HAP-1 (cell line): ENCODE measurements around the gene AHDC1.

Source experiments
- DNase-seq, 2 experiments: peaks; one replicate each; pipeline ENCODE4 v3.0.0-alpha.2; 2016 to 2020; ENCODE audit warnings: low spot score in 2 of 2
- H3K27me3 ChIP-seq: fragments of 250-450 bp; sonication (Bioruptor Pico); 2 replicates; pipeline ENCODE4 v1.5.1; 2020; ENCODE audit warnings: low read depth, mild to moderate bottlenecking, moderate library complexity
- H3K36me3 ChIP-seq: fragments of 250-450 bp; sonication (Bioruptor Pico); replicated peaks from 2 replicates; pipeline ENCODE4 v1.5.1; 2020; ENCODE audit warnings: mild to moderate bottlenecking
- H3K4me1 ChIP-seq: fragments of 250-450 bp; sonication (Bioruptor Pico); 2 replicates; pipeline ENCODE4 v1.5.1; 2020; ENCODE audit warnings: mild to moderate bottlenecking
- H3K4me3 ChIP-seq: fragments of 250-450 bp; sonication (Bioruptor Pico); 2 replicates; pipeline ENCODE4 v1.5.1; 2020; ENCODE audit warnings: mild to moderate bottlenecking, moderate library complexity
- H3K9me3 ChIP-seq: fragments of 250-450 bp; sonication (Bioruptor Pico); 2 replicates; pipeline ENCODE4 v1.5.1; 2020; ENCODE audit warnings: mild to moderate bottlenecking, moderate library complexity
- in situ Hi-C: fragments of 300-500 bp; cut with MboI; formaldehyde crosslinking; loops from 3 replicates; pipeline ENCODE4 v1.14.3; 2020; ENCODE audit warnings: low sequenced_read_pairs, inconsistent platforms, mixed read lengths

Gene AHDC1

GRCh38 chr1:27568300-27569087 lies 35.5 kb downstream of the AHDC1 start:
- no peaks in the 10 kb centered on the region for H3K27me3 ChIP-seq
- no peaks in the 10 kb centered on the region for H3K36me3 ChIP-seq
- DNase-seq, result peak; percentile 94 to 99
- H3K9me3 ChIP-seq, result no peaks in the 10 kb centered on the region
- in situ Hi-C loops, result no loop called here
- peaks cover 5% of the 10 kb centered on the region for H3K4me1 ChIP-seq
- peak overlapping the region; percentile 13; the same call in 1 of the 2 replicates for H3K4me3 ChIP-seq

GRCh38 chr1:27567971-27568299 lies 36.0 kb downstream of the AHDC1 start:
- Histone ChIP-seq H3K9me3 (no peaks in the 10 kb centered on the region), H3K36me3 (no peaks in the 10 kb centered on the region), H3K4me1 (peaks cover 5% of the 10 kb centered on the region), H3K4me3 (0 out of 2 replicates have a peak overlapping the region, but pooled peaks have one; percentile 1), H3K27me3 (no peaks in the 10 kb centered on the region)
- in situ Hi-C loops, result no loop called here
- no peak for DNase-seq

- no peaks in the 10 kb centered on the region for H3K27me3 ChIP-seq
- H3K4me1 ChIP-seq, result peaks cover 5% of the 10 kb centered on the region
- H3K36me3 ChIP-seq, result no peaks in the 10 kb centered on the region
- H3K4me3 ChIP-seq, result no peak overlapping the region
- in situ Hi-C loops, result no loop called here
- H3K9me3 ChIP-seq, result no peaks in the 10 kb centered on the region
- DNase-seq, result no peak
Observed at GRCh38 chr1:27567146-27567526, 36.8 kb downstream of the AHDC1 start.

- Histone ChIP-seq H3K4me3 (no peak overlapping the region), H3K36me3 (no peaks in the 10 kb centered on the region), H3K4me1 (peaks cover 5% of the 10 kb centered on the region), H3K27me3 (no peaks in the 10 kb centered on the region), H3K9me3 (no peaks in the 10 kb centered on the region)
- in situ Hi-C loops, result no loop called here
- no peak for DNase-seq
Observed at GRCh38 chr1:27566462-27567145, 37.3 kb downstream of the AHDC1 start.

- Histone ChIP-seq H3K36me3 (no peaks in the 10 kb centered on the region), H3K27me3 (no peaks in the 10 kb centered on the region), H3K4me3 (no peak overlapping the region), H3K9me3 (no peaks in the 10 kb centered on the region), H3K4me1 (peaks cover 5% of the 10 kb centered on the region)
- in situ Hi-C loops, result no loop called here
- DNase-seq, result no peak
Observed at GRCh38 chr1:27564710-27565649, 39.0 kb downstream of the AHDC1 start.

- DNase-seq, result no peak
- H3K27me3 ChIP-seq, result no peaks in the 10 kb centered on the region
- in situ Hi-C loops, result no loop called here
- H3K9me3 ChIP-seq, result no peaks in the 10 kb centered on the region
- no peaks in the 10 kb centered on the region for H3K36me3 ChIP-seq
- H3K4me3 ChIP-seq, result no peak overlapping the region
- peaks cover 5% of the 10 kb centered on the region for H3K4me1 ChIP-seq
Observed at GRCh38 chr1:27563591-27564471, 40.1 kb downstream of the AHDC1 start.

- no peak for DNase-seq
- Histone ChIP-seq H3K9me3 (no peaks in the 10 kb centered on the region), H3K4me3 (no peak overlapping the region), H3K4me1 (peaks cover 5% of the 10 kb centered on the region), H3K36me3 (no peaks in the 10 kb centered on the region), H3K27me3 (no peaks in the 10 kb centered on the region)
- in situ Hi-C loops, result no loop called here
Observed at GRCh38 chr1:27563341-27563590, 40.7 kb downstream of the AHDC1 start.

GRCh38 chr1:27562534-27563340 lies 41.2 kb downstream of the AHDC1 start:
- no peaks in the 10 kb centered on the region for H3K36me3 ChIP-seq
- no peaks in the 10 kb centered on the region for H3K27me3 ChIP-seq
- H3K9me3 ChIP-seq, result no peaks in the 10 kb centered on the region
- no peaks in the 10 kb centered on the region; the same call in 1 of the 2 replicates for H3K4me1 ChIP-seq
- in situ Hi-C loops, result no loop called here
- no peak for DNase-seq
- no peak overlapping the region for H3K4me3 ChIP-seq

- no peak for DNase-seq
- H3K4me3 ChIP-seq, result no peak overlapping the region
- H3K27me3 ChIP-seq, result no peaks in the 10 kb centered on the region
- in situ Hi-C loops, result no loop called here
- no peaks in the 10 kb centered on the region for H3K36me3 ChIP-seq
- H3K9me3 ChIP-seq, result no peaks in the 10 kb centered on the region
- H3K4me1 ChIP-seq, result peaks cover 3% of the 10 kb centered on the region
Observed at GRCh38 chr1:27562021-27562420, 41.9 kb downstream of the AHDC1 start.

GRCh38 chr1:27561124-27561899 lies 42.6 kb downstream of the AHDC1 start:
- Histone ChIP-seq H3K4me1 (peaks cover 3% of the 10 kb centered on the region), H3K9me3 (no peaks in the 10 kb centered on the region), H3K4me3 (no peak overlapping the region), H3K27me3 (no peaks in the 10 kb centered on the region), H3K36me3 (no peaks in the 10 kb centered on the region)
- in situ Hi-C loops, result no loop called here
- DNase-seq, result no peak

GRCh38 chr1:27560268-27561123 lies 43.4 kb downstream of the AHDC1 start:
- H3K9me3 ChIP-seq, result no peaks in the 10 kb centered on the region
- no peaks in the 10 kb centered on the region for H3K27me3 ChIP-seq
- H3K4me3 ChIP-seq, result no peak overlapping the region
- no peaks in the 10 kb centered on the region for H3K36me3 ChIP-seq
- in situ Hi-C loops, result no loop called here
- DNase-seq, result no peak
- peaks cover 3% of the 10 kb centered on the region for H3K4me1 ChIP-seq
